SK-N-SH (cell line): Measurements from ENCODE around the gene COBLL1.

ENCODE experiments used
- CHD2 ChIP-seq: fragments of 150-350 bp; IDR thresholded peaks from 2 replicates; pipeline ENCODE4 v1.6.1; 2018; ENCODE audit warnings: low read length; ENCODE audit not compliant: partially characterized antibody
- CTCF ChIP-seq: fragments of 200-600 bp; sonication (generic); IDR thresholded peaks from 2 replicates; pipeline ENCODE4 v1.6.1; 2017; ENCODE audit warnings: antibody characterized with exemption, mild to moderate bottlenecking, moderate library complexity
- EZH2phosphoT487 ChIP-seq: fragments of 200-600 bp; sonication (generic); IDR thresholded peaks from 2 replicates; pipeline ENCODE4 v1.6.1; 2017; ENCODE audit warnings: low read depth, mixed run types, mild to moderate bottlenecking, antibody characterized with exemption, moderate library complexity, borderline replicate concordance
- FOXJ3 ChIP-seq: sonication (generic); formaldehyde crosslinking; IDR thresholded peaks from 2 replicates; pipeline ENCODE4 v1.5.1; 2020; ENCODE audit warnings: mild to moderate bottlenecking, missing genetic modification reagents
- GABPA ChIP-seq: IDR thresholded peaks from 2 replicates; pipeline ENCODE4 v1.4.0; 2012; ENCODE audit warnings: low read depth, mild to moderate bottlenecking
- GATA2 ChIP-seq: sonication (generic); formaldehyde crosslinking; IDR thresholded peaks from 2 replicates; pipeline ENCODE4 v1.5.0; 2020; ENCODE audit warnings: mild to moderate bottlenecking, missing genetic modification reagents
- MXI1 ChIP-seq: IDR thresholded peaks from 2 replicates; pipeline ENCODE4 v1.6.1; 2012; ENCODE audit warnings: mild to moderate bottlenecking, low read depth, low read length, improper control_type of control experiment
- POLR2AphosphoS5 ChIP-seq: IDR thresholded peaks from 2 replicates; pipeline ENCODE4 v1.6.1; 2012; ENCODE audit warnings: low read depth, low read length
- RAD21 ChIP-seq: IDR thresholded peaks from 2 replicates; pipeline ENCODE4 v1.6.1; 2012; ENCODE audit warnings: mild to moderate bottlenecking, low read length
- RFX5 ChIP-seq: IDR thresholded peaks from 2 replicates; pipeline ENCODE4 v1.6.1; 2012; ENCODE audit warnings: mild to moderate bottlenecking, improper control_type of control experiment, low read length
- SIN3A ChIP-seq: IDR thresholded peaks from 2 replicates; pipeline ENCODE4 v1.6.1; 2012; ENCODE audit warnings: low read depth, mild to moderate bottlenecking, low read length, moderate library complexity, borderline replicate concordance
- SMC3 ChIP-seq: IDR thresholded peaks from 2 replicates; pipeline ENCODE4 v1.6.1; 2012; ENCODE audit warnings: low read depth, low read length, improper control_type of control experiment
- USF1 ChIP-seq: IDR thresholded peaks from 2 replicates; pipeline ENCODE4 v1.4.0; 2012; ENCODE audit warnings: low read depth, borderline replicate concordance

- TF ChIP-seq CTCF (no peak), SMC3 (no peak), GATA2 (no peak), POLR2AphosphoS5 (no peak), MXI1 (no peak), GABPA (no peak), SIN3A (no peak), CHD2 (no peak), RFX5 (no peak), FOXJ3 (no peak), EZH2phosphoT487 (no peak), USF1 (no peak), RAD21 (no peak)
Observed at GRCh38 chr2:164671664-164672396, 169.8 kb downstream of the COBLL1 start.
